Activated CD8-positive, alpha-beta T cell treated with anti-CD3 and anti-CD28 coated beads for 36 hours (primary cell): Measurements from ENCODE around the gene SLC6A11. TPM values are rescaled to one million over a fixed set of nuclear protein-coding genes. Genes with fewer than 3 reads are reported as not detected.

Experiments used
- ATAC-seq: fragments of 200-7000 bp; cut with Tn5 transposase; one replicate; pipeline ENCODE4 v1.10.0; 2021; ENCODE audit warnings: mild to moderate bottlenecking, moderate library complexity
- CTCF ChIA-PET: fragments of 350-600 bp; sonication (Branson Sonifier 250); formaldehyde crosslinking; loops from one replicate; lab custom pipeline; 2021; ENCODE audit warnings: antibody characterized with exemption; lab: Charles Lee
- POLR2A ChIA-PET: fragments of 350-600 bp; sonication (Branson Sonifier 250); formaldehyde crosslinking; loops from one replicate; lab custom pipeline; 2021; ENCODE audit warnings: antibody characterized with exemption; lab: Charles Lee
- DNase-seq: peaks from one replicate; pipeline ENCODE4 v3.0.0-alpha.2; 2020
- H3K27ac Mint-ChIP-seq: one replicate; pipeline ENCODE4 v1.8.0; 2021; ENCODE audit warnings: mild to moderate bottlenecking, mixed read lengths
- H3K27me3 Mint-ChIP-seq: one replicate; pipeline ENCODE4 v1.8.0; 2021; ENCODE audit warnings: mixed read lengths
- H3K36me3 Mint-ChIP-seq: one replicate; pipeline ENCODE4 v1.8.0; 2021; ENCODE audit warnings: low read depth, mixed read lengths
- H3K4me1 Mint-ChIP-seq: one replicate; pipeline ENCODE4 v1.8.0; 2021; ENCODE audit warnings: low read depth, mixed read lengths
- H3K4me3 Mint-ChIP-seq: one replicate; pipeline ENCODE4 v1.8.0; 2021; ENCODE audit warnings: mild to moderate bottlenecking, moderate library complexity, mixed read lengths
- H3K9me3 Mint-ChIP-seq: one replicate; pipeline ENCODE4 v1.8.0; 2021; ENCODE audit warnings: mixed read lengths
- CTCF ChIP-seq: fragments of 200-600 bp; IDR thresholded peaks from one replicate; pipeline ENCODE4 v1.8.0; 2022; ENCODE audit warnings: antibody characterized with exemption, mild to moderate bottlenecking
- intact Hi-C: fragments of 100-400 bp; cut with micrococcal nuclease; formaldehyde crosslinking; loops from one replicate; pipeline ENCODE4 v1.10.0; 2022
- total RNA-seq, 2 experiments: library from RNA; stranded (reverse); gene quantifications; one replicate each; pipeline ENCODE4 v1.2.3, GENCODE V29; 2021

The SLC6A11 gene
- total RNA-seq, 2 experiments from 2014 or later, result not detected

GRCh38 chr3:10952525-10952924 lies 136.5 kb downstream of the SLC6A11 start:
- DNase-seq, result no peak
- H3K9me3 Mint-ChIP-seq, result no peaks in the 10 kb centered on the region
- peaks cover 5% of the 10 kb centered on the region for H3K27me3 Mint-ChIP-seq
- H3K4me3 Mint-ChIP-seq, result no peak overlapping the region
- no peak overlapping the region for H3K27ac Mint-ChIP-seq
- ATAC-seq, result no peak
- no peak for TF ChIP-seq CTCF
- intact Hi-C loops, result no loop called here
- POLR2A ChIA-PET, result no interaction called here
- CTCF ChIA-PET, result interaction anchor here (1.1 kb wide), 1 partner anchor 112 kb away, joined by 3 read pairs; no protein-coding TSS in a partner anchor
- H3K4me1 Mint-ChIP-seq, result no peaks in the 10 kb centered on the region
- no peaks in the 10 kb centered on the region for H3K36me3 Mint-ChIP-seq

GRCh38 chr3:10954740-10955139 lies 138.7 kb downstream of the SLC6A11 start:
- Mint-ChIP-seq H3K27ac (no peak overlapping the region), H3K4me3 (no peak overlapping the region), H3K9me3 (no peaks in the 10 kb centered on the region), H3K27me3 (peaks cover 3% of the 10 kb centered on the region), H3K4me1 (no peaks in the 10 kb centered on the region), H3K36me3 (no peaks in the 10 kb centered on the region)
- intact Hi-C loops, result no loop called here
- POLR2A ChIA-PET, result no interaction called here
- TF ChIP-seq CTCF, result no peak
- DNase-seq (no peak), ATAC-seq (no peak)
- CTCF ChIA-PET, result interaction anchor here (1.0 to 2.3 kb wide), 3 partner anchors 9 to 106 kb away, joined by 3 to 8 read pairs (median 6); no protein-coding TSS in a partner anchor

- H3K9me3 Mint-ChIP-seq, result no peaks in the 10 kb centered on the region
- ATAC-seq (no peak), DNase-seq (no peak)
- TF ChIP-seq CTCF, result no peak
- ChIA-PET CTCF (interaction anchor here (1.7 to 2.3 kb wide), 2 partner anchors 10 to 104 kb away, joined by 4 to 8 read pairs; no protein-coding TSS in a partner anchor), POLR2A (no interaction called here)
- H3K4me1 Mint-ChIP-seq, result no peaks in the 10 kb centered on the region
- peaks cover 7% of the 10 kb centered on the region for H3K27me3 Mint-ChIP-seq
- no peak overlapping the region for H3K27ac Mint-ChIP-seq
- no peaks in the 10 kb centered on the region for H3K36me3 Mint-ChIP-seq
- no peak overlapping the region for H3K4me3 Mint-ChIP-seq
- intact Hi-C loops, result no loop called here
Observed at GRCh38 chr3:10955711-10956453, 139.9 kb downstream of the SLC6A11 start.

- CTCF ChIA-PET, result interaction anchor here (1.7 kb wide), 1 partner anchor 104 kb away, joined by 4 read pairs; no protein-coding TSS in a partner anchor
- ATAC-seq, result no peak
- no peak overlapping the region for H3K4me3 Mint-ChIP-seq
- H3K27me3 Mint-ChIP-seq, result peaks cover 7% of the 10 kb centered on the region
- H3K36me3 Mint-ChIP-seq, result no peaks in the 10 kb centered on the region
- H3K9me3 Mint-ChIP-seq, result no peaks in the 10 kb centered on the region
- TF ChIP-seq CTCF, result no peak
- no peaks in the 10 kb centered on the region for H3K4me1 Mint-ChIP-seq
- intact Hi-C loops, result no loop called here
- POLR2A ChIA-PET, result no interaction called here
- no peak overlapping the region for H3K27ac Mint-ChIP-seq
- no peak for DNase-seq
Observed at GRCh38 chr3:10956531-10956930, 140.5 kb downstream of the SLC6A11 start.

- H3K36me3 Mint-ChIP-seq, result no peaks in the 10 kb centered on the region
- TF ChIP-seq CTCF, result no peak
- no peaks in the 10 kb centered on the region for H3K4me1 Mint-ChIP-seq
- no peak overlapping the region for H3K4me3 Mint-ChIP-seq
- intact Hi-C loops, result no loop called here
- POLR2A ChIA-PET, result no interaction called here
- DNase-seq (no peak), ATAC-seq (no peak)
- H3K27me3 Mint-ChIP-seq, result peaks cover 7% of the 10 kb centered on the region
- CTCF ChIA-PET, result interaction anchor here (1.7 kb wide), 1 partner anchor 103 kb away, joined by 4 read pairs; no protein-coding TSS in a partner anchor
- no peak overlapping the region for H3K27ac Mint-ChIP-seq
- H3K9me3 Mint-ChIP-seq, result no peaks in the 10 kb centered on the region
Observed at GRCh38 chr3:10956986-10957385, 141.0 kb downstream of the SLC6A11 start.
